GM21576 (cell line): ENCODE data around the gene METTL13.

ENCODE experiments used
- ATAC-seq: cut with Tn5 transposase; IDR thresholded peaks from one replicate; pipeline ENCODE4 v1.9.1; 2021; ENCODE audit warnings: mild to moderate bottlenecking, moderate library complexity; ENCODE audit not compliant: unreplicated experiment

The METTL13 gene

GRCh38 chr1:171844381-171844780 is 62.9 kb downstream of the METTL13 start:
- ATAC-seq, result no peak

GRCh38 chr1:171845998-171846397 is 64.5 kb downstream of the METTL13 start:
- no peak for ATAC-seq
